HFFc6 (cell line): ENCODE measurements around the gene RSPH6A. TPM values are rescaled to one million over a fixed set of nuclear protein-coding genes. Genes with fewer than 3 reads are reported as not detected.
A peak's percentile ranks its signal among the peaks of the same experiment; 100 is the strongest.

Experiments used
- DNase-seq: peaks from one replicate; pipeline ENCODE4 v3.0.0-alpha.2; 2018
- H3K27ac Mint-ChIP-seq: 2 replicates; pipeline ENCODE4 v1.8.0; 2020; ENCODE audit warnings: mild to moderate bottlenecking, mixed read lengths
- H3K27me3 Mint-ChIP-seq: 2 replicates; pipeline ENCODE4 v1.8.0; 2021; ENCODE audit warnings: mild to moderate bottlenecking, moderate library complexity, mixed read lengths; ENCODE audit not compliant: insufficient read depth
- H3K36me3 Mint-ChIP-seq: 2 replicates; pipeline ENCODE4 v1.8.0; 2021; ENCODE audit warnings: low read depth, mixed read lengths
- H3K4me1 Mint-ChIP-seq: 2 replicates; pipeline ENCODE4 v1.8.0; 2020; ENCODE audit warnings: low read depth, mixed read lengths
- H3K4me3 Mint-ChIP-seq: 2 replicates; pipeline ENCODE4 v1.8.0; 2020; ENCODE audit warnings: mild to moderate bottlenecking, moderate library complexity, mixed read lengths
- H3K9me3 Mint-ChIP-seq: 2 replicates; pipeline ENCODE4 v1.8.0; 2020; ENCODE audit warnings: mild to moderate bottlenecking, mixed read lengths
- CTCF ChIP-seq: fragments of 200-600 bp; sonication (generic); IDR thresholded peaks from 2 replicates; pipeline ENCODE4 v1.5.0; 2021; ENCODE audit warnings: antibody characterized with exemption, mild to moderate bottlenecking
- total RNA-seq, 6 experiments: library from RNA; stranded (reverse); fragmentation: NEBNext Ultra II Directional; extraction: Animal tissue kit (Norgen Biotek cat#: 25700); gene quantifications; 2 replicates in 1 of 6; 3 replicates in 5 of 6; pipeline ENCODE4 v1.2.3, GENCODE V29; 2021

RSPH6A gene
- total RNA-seq, 6 experiments from 2014 or later: 0.07 TPM; not detected in 5

GRCh38 chr19:45791744-45792469 is 23.2 kb downstream of the RSPH6A start:
- DNase-seq: no peak
- no peak for TF ChIP-seq CTCF
- H3K27ac Mint-ChIP-seq: peak overlapping the region; percentile 90
- peaks cover 36% of the 10 kb centered on the region for H3K36me3 Mint-ChIP-seq
- H3K4me1 Mint-ChIP-seq: peaks cover 27% of the 10 kb centered on the region
- peak overlapping the region; percentile 99 for H3K4me3 Mint-ChIP-seq
- no peaks in the 10 kb centered on the region for H3K9me3 Mint-ChIP-seq
- peaks cover 2% of the 10 kb centered on the region for H3K27me3 Mint-ChIP-seq

GRCh38 chr19:45790942-45791341 is 24.2 kb downstream of the RSPH6A start:
- H3K27ac Mint-ChIP-seq: peak overlapping the region; percentile 90
- no peak for TF ChIP-seq CTCF
- DNase-seq: no peak
- H3K27me3 Mint-ChIP-seq: peaks cover 2% of the 10 kb centered on the region
- peaks cover 27% of the 10 kb centered on the region for H3K4me1 Mint-ChIP-seq
- H3K36me3 Mint-ChIP-seq: peaks cover 36% of the 10 kb centered on the region
- peak overlapping the region; percentile 99 for H3K4me3 Mint-ChIP-seq
- no peaks in the 10 kb centered on the region for H3K9me3 Mint-ChIP-seq

- Mint-ChIP-seq H3K4me3 (no peak overlapping the region), H3K27me3 (peaks cover 2% of the 10 kb centered on the region), H3K4me1 (peaks cover 36% of the 10 kb centered on the region), H3K36me3 (peaks cover 36% of the 10 kb centered on the region), H3K27ac (no peak overlapping the region), H3K9me3 (no peaks in the 10 kb centered on the region)
- no peak for DNase-seq
- TF ChIP-seq CTCF: no peak
Observed at GRCh38 chr19:45789035-45789786, 25.9 kb downstream of the RSPH6A start.

- Mint-ChIP-seq H3K36me3 (peaks cover 34% of the 10 kb centered on the region), H3K4me1 (peaks cover 37% of the 10 kb centered on the region), H3K27me3 (peaks cover 4% of the 10 kb centered on the region), H3K9me3 (no peaks in the 10 kb centered on the region), H3K27ac (no peak overlapping the region), H3K4me3 (no peak overlapping the region)
- no peak for TF ChIP-seq CTCF
- DNase-seq: no peak
Observed at GRCh38 chr19:45786533-45786894, 28.6 kb downstream of the RSPH6A start.

GRCh38 chr19:45785781-45786532 is 29.2 kb downstream of the RSPH6A start:
- H3K9me3 Mint-ChIP-seq: no peaks in the 10 kb centered on the region
- no peak for TF ChIP-seq CTCF
- peaks cover 4% of the 10 kb centered on the region for H3K27me3 Mint-ChIP-seq
- H3K36me3 Mint-ChIP-seq: peaks cover 28% of the 10 kb centered on the region
- no peak for DNase-seq
- peaks cover 35% of the 10 kb centered on the region for H3K4me1 Mint-ChIP-seq
- no peak overlapping the region for H3K4me3 Mint-ChIP-seq
- no peak overlapping the region for H3K27ac Mint-ChIP-seq
